NCI-H446 treated with DMSO at 0.1 percent for 48 hours (cell line): Measurements from ENCODE around the gene DNAI1.
"Not testable (repeated sequence)": the region's sequence is repeated elsewhere in the genome, so short reads cannot be mapped to it uniquely, and the experiment has no call there.

ENCODE experiments used
- DNase-seq: peaks from one replicate; lab custom pipeline; 2025; lab: John Stamatoyannopoulos, UW

Gene DNAI1

GRCh38 chr9:34458013-34458958 is at the start of gene DNAI1, which contains the start of gene FAM219A:
TSS of gene DNAI1 (plus strand) at chr9:34458805. CDS start at chr9:34459006, 201 bp downstream.
TSS of gene FAM219A (minus strand) at chr9:34458570. CDS start at chr9:34458263, 307 bp downstream.
- DNase-seq: peak; percentile 96

DNA sequence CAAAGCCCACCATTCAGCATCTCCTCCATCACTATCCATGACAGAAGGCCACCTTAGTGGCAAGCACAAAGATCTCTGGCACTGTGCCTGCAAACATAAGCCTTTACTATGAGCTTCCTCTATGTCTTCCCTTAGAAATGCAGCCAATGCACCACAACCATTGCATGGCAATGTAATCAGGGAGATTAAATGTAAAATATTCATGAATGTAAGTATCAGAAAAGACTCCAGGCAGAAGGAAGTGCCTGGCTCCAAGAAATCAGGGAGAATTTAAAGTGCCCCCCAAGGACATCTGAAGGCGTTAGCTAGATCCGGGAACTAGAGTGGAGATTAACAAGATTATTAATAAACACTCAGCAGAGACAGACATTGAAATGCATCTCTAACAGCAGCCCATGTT is 49.5 kb upstream of the DNAI1 start:
- no peak for DNase-seq

DNA sequence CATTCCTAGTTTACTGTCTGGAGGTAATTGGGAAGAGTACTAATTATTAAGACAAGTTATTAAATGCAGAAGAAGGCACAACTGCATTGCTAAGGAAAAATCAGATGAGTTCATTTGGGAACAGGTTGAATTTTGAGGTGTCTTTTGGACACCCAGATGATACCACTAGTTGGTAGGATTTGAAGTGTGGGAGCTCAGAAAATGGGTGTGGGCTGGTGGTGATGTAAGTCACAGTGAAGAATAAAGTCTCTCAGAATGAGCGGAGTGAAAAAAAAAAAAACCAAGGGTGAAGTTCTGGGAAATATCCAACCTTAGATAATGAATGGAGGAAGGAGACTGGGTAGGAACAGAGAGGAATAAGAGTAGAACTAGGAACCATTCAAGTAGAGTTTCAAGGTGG is 46.3 kb upstream of the DNAI1 start:
- no peak for DNase-seq

GRCh38 chr9:34413231-34413852 is 45.3 kb upstream of the DNAI1 start:
- DNase-seq: no peak

DNA sequence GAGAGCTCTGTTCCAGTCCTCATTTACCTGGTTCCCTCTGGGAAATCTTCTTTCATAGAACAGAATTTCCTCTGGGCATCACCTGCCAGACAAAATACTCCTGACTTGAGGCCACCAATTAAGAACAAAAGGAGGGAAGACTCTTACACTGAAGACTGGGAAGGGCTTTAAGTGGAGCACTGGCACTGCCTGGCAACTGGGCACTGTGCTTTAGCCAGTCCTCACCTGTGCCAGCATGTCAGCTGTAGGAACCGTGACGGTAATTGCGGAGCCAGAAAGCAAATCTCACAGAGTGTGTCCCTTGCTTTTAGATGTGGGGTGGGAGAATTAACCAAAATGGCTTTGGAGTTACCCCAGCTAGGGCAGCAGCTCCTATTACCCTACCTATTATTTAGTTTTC is 40.9 kb upstream of the DNAI1 start:
- DNase-seq: no peak

DNA sequence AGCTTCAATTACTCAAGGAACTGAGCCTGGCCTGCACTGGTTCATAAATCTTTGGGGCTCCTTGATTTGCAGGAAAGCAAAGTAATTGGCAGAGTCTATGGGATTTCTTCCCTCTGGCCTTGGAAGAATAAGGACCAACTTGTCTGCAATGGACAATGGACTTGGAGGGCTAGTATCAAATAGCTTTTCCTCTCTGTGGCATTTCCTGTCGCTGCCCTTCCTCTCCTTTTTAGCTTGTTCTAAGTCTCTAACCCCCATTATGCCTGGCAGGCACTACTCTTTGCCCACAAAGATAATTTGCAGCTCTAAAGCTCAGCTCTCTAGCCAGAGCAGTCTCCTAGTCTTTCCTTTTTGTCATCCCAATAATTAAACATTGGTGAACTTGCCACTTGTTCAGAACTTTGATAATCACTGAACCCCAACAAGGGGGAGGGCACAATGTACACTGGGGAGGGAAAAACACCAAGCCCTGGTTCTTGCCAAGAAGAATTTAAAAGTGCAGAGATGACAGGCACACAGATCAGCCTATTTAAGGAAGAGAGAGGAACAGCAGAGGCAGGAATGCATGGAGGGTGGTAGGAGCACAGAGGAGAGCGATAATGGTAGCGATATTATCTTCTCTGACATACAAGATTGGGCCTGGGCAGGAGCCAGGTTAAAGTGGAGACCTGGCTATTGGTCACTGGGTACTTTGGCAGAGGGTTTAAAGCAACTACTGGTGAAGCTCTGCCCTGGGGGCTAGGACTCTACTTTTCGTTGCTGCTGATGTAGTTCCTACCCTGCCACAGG is 38.7 kb upstream of the DNAI1 start:
- DNase-seq: no peak

DNA sequence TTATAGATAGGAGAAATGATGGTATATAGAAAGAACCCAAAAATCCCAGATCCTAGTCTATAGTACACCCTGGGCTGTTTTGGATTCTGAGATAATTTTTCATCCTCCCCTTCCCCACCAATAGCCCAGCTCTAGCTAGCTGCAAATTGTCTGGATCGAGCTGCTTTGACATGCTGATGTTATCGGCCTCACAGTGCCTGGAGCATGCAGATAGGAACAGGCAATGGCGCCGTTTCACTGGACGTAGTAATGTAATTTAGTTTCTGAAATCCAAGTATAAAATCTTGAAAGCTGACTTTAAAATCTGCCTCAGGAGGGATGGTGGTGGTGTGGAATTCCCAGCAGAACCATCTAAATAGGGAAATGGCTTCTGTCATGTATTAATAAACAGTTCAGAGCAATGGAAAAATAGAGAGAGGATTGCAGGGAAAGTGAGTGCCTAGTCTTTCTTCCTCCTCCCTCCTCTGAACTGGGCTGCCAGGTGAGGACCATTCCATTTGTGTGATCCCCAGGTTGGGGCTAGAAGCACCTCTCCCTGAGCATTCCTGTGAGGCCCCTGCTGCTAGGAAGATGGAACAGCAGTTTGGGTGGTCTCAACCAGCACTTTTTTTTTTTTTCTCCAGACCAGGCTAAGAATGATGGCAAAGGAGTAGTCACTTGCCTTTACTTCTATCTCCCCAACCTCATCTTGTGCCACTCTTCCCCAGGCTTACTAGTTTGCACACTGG is 32.1 kb upstream of the DNAI1 start:
- DNase-seq: no peak

DNA sequence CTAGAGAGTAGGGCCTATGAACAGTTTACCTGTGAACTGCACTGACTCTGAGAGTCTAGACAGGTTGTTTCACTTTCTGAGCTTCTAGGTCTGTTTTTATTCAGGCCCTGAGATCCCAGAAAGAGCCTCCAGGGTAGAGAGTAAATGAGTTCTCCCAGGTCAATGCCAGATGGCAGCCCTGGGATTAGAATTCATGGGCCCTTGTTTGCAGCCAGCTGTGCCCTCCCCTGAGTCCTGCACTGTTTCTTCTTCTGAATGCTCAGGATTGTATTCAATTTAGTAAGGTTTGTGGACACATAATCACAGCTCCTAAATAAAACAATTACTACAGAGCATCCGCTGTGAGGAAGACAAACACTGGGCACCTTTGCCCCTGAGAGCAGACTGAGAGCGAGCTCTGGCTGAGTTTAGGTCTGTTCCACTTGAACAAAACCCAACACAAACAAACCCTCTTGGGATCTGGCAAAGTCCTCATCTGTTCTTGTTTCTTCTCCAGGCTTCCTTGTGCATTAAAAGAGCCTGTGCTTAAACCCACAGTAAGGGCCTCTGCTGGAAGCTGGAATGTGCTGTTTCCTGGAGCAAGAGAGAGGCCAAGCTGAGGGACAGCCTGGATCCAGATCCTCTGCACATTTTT is 30.2 kb upstream of the DNAI1 start:
- DNase-seq: peak; percentile 66

DNA sequence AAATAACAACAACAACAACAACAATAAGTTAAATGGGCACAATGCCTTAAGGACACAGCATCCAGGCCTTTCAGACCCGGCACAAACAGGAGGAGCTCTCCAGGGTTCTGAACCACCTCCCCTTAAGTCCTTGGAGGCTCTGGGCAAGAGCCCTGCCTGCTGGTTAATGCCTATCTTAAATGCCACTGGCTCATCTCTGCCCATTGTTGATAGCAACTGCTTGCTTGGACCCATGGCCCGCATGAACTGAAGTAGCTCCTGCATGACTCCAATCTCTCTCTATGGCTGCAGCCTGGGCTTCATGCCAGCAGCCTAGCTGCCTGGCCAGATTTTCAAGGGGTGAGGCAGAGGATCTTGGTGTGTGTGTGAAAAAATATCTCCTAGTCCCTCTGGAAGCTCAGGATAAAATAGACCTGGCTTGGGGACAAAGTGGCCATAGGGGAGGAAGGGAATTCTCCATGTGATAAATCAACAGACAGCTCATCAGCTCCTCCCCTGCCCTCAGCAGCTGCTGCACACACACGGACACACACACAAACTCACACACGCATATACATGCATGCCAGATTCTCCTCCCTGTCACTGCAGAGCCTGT is 27.7 kb upstream of the DNAI1 start:
- peak; percentile 93 for DNase-seq

DNA sequence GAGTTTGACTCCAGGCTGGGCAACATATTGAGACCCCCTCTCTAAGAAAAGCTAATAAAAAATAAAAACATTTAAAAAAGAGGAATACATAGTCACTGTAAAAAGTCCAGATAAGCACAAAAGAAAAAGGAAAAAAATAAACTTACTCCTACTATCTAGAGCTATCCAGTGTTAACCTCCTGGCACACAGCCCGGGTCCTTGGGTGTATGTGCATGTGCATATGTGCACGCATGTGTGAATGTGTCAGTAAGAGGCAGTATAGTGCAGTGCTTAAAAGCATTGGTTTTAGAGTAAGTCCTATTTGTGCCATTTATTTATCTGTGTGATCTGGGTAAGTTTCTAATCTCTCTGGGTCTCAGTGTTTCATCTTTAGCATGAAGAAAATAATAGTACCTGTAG is 26.9 kb upstream of the DNAI1 start:
- no peak for DNase-seq

DNA sequence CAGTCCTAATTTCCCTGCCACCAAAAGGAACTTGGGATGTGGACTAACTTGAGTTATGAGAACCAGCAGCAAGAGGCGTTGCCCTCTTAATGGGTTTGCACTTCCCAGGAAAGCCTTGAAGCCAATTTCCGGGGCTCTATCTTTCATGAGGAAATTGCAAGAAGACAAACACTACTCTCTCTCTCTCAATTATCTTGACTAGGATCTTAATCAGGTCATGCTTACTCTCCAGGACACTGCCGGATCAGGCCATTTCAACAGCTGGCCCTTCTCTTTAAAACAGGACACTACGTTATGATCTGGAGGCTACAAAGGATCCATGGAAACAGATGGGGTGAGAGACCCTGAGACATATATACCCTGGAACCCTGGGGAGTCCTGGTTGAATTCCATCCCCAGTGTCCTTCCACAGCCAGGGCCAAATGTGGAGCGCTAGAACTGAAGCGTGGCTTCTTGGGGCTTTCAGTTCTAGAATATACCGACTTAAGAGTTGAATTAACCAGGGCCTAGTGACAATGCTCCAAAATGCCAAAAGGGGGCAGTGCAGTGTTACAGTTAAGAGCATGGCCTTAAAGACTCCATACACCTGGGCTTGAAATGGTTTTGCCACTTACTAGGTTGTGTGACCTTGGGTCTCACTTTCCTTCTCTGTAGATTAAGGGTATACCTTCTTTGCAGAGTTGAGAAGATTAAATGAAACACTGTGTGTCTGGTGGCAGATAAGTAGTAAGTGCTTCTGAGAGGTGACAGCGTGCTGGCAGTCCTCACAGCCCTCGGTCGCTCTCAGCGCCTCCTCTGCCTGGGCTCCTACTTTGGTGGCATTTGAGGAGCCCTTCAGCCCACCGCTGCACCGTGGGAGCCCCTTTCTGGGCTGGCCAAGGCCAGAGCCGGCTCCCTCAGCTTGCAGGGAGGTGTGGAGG is 21.3 kb upstream of the DNAI1 start:
- DNase-seq: peak; percentile 37

DNA sequence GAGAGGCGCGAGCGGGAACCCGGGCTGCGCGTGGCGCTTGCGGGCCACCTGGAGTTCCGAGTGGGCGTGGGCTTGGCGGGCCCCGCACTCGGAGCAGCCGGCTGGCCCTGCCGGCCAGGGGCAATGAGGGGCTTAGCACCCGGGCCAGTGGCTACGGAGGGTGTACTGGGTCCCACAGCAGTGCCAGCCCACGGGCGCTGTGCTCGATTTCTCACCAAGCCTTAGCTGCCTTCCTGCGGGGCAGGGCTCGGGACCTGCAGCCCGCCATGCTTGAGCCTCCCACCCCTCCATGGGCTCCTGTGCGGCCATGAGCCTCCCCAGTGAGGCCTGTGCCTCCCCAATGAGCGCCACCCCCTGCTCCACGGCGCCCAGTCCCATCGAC is 20.7 kb upstream of the DNAI1 start:
- not testable (repeated sequence) for DNase-seq

DNA sequence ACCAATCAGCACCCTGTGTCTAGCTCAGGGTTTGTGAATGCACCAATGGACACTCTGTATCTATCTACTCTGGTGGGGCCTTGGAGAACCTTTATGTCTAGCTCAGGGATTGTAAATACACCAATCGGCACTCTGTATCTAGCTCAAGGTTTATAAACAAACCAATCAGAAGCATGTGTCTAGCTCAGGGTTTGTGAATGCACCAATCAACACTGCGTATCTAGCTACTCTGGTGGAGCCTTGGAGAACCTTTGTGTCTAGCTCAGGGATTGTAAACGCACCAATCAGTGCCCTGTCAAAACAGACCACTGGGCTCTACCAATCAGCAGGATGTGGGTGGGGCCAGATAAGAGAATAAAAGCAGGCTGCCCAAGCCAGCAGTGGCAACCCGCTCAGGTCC is 20.1 kb upstream of the DNAI1 start:
- DNase-seq: not testable (repeated sequence)

DNA sequence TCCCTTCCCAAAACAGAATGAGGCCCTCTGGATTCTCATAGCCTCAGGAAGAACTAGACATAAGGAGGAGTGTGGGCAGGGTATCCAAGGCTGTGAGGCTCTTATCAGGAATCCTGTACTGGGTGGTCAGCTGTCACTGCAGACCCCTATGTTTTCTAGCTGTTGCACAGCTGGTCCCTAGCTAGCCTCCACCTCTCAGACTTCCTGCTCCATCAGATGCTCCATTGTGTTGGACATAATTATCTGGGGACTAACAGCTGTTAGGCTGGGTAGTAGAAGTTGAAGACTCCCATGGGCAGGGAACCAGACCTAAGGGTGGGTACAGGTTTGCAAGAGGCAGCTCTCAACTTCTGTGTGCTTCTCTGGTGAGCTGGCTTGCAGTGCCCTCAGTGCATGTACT is 18.6 kb upstream of the DNAI1 start:
- no peak for DNase-seq

DNA sequence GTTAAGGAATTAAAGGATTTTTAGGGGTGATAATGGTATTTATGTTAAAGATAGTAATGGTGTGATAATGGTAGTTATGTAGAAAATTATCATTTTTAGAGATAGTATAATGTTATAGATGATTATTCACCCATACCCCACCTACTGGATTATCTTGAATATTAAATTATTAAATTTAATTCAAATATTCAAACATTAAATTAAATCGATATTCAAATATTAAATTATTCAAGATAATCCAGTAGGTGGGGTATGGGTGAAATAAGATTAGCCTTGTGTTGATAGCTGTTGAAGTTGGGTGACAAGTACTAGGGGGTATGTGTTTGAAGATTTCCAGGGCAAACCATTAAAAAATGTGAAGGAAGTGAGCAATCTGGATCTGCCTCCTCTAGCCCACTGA is 15.8 kb upstream of the DNAI1 start:
- no peak for DNase-seq

DNA sequence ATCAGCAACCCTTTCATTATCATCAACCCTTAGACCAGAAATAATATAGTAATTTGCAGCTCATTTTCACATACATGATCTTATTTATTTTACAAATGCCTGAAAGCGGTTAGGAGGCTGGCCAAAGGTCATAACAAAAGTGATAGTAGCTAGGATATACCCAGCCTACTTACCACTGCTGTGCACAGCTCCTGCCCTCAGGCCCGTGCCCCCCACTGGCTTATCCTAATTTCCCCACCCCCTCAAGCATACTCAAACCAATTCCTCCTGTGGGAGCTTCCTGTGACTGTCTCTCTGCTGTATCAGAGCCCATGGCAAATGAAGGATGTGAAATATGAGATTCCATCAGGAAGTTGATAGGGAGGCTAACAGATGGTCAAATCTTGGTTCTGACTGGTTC is 15.1 kb upstream of the DNAI1 start:
- no peak for DNase-seq

GRCh38 chr9:34443976-34444375 is 14.6 kb upstream of the DNAI1 start:
- peak; percentile 37 for DNase-seq

DNA sequence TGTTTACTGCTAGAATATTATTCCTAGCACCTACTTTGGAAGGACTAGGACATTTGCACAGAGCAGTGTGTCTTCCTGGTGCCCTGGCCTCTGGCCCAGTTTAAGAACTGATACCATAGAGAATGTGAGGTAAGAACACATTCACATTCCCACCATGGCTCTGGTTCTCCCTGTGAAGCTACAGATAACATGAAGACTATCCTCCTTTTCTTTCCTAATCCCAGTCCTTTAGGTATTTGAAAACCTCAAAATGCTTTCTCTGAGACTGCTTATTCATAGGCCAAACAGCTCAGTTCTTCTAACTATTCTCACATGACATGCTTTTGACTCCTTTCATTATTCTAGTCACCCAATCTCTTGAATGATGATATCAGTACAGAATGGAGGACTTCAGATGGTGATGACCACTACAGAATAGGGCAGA is 12.1 kb upstream of the DNAI1 start:
- no peak for DNase-seq

DNA sequence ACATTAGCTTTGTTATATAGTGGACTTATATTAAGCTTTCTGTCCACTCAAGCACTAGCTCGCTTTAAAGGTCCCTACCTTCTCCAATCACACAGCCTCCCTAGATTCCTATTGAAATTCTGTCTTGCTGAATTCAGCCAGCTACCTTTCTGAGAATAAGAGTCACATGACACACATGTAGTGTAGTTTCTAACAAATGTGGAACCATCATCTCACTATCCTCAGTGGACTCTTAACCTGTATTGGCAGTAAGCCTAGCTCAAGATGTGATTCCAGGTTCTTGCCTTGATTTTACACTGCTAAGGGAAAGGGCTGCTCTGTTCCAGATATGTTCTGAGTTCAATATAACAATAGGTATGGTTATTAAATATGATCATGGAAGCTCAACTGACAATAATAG is 11.7 kb upstream of the DNAI1 start:
- DNase-seq: no peak

GRCh38 chr9:34450644-34451043 is 8.0 kb upstream of the DNAI1 start:
- no peak for DNase-seq
